WERI-Rb-1 (cell line): ENCODE measurements around the gene LAMB3.

ENCODE experiments used
- DNase-seq: peaks from one replicate; pipeline ENCODE4 v3.0.0-alpha.2; 2020
- H3K27ac ChIP-seq: fragments of 250-450 bp; sonication (Bioruptor Pico); 2 replicates; pipeline ENCODE4 v1.5.1; 2020; ENCODE audit warnings: mild to moderate bottlenecking, moderate library complexity
- H3K27me3 ChIP-seq: fragments of 250-450 bp; sonication (Bioruptor Pico); 2 replicates; pipeline ENCODE4 v1.5.1; 2021; ENCODE audit warnings: mild to moderate bottlenecking, low read depth, moderate library complexity; ENCODE audit not compliant: insufficient read depth, severe bottlenecking
- H3K36me3 ChIP-seq: fragments of 250-450 bp; sonication (Bioruptor Pico); 2 replicates; pipeline ENCODE4 v1.5.1; 2020; ENCODE audit warnings: mild to moderate bottlenecking, moderate library complexity
- H3K4me3 ChIP-seq: 2 replicates; pipeline ENCODE4 v1.5.1; 2011; ENCODE audit warnings: low read depth, mild to moderate bottlenecking, control low read depth, low read length
- H3K9me3 ChIP-seq: fragments of 250-450 bp; sonication (Bioruptor Pico); 2 replicates; pipeline ENCODE4 v1.5.1; 2021; ENCODE audit warnings: mild to moderate bottlenecking, moderate library complexity; ENCODE audit not compliant: severe bottlenecking
- TF ChIP-seq, protein P1 (sequence below): IDR thresholded peaks from 2 replicates; pipeline ENCODE4 v1.5.1; 2011; ENCODE audit warnings: low read depth, mild to moderate bottlenecking, control low read depth, inconsistent platforms, low read length

Gene LAMB3

GRCh38 chr1:209584231-209584672 lies 68.0 kb downstream of the LAMB3 start:
- Histone ChIP-seq H3K36me3 (no peaks in the 10 kb centered on the region), H3K4me3 (no peak overlapping the region), H3K27me3 (peaks cover 82% of the 10 kb centered on the region), H3K9me3 (no peaks in the 10 kb centered on the region), H3K27ac (no peak overlapping the region)
- no peak for DNase-seq
- TF ChIP-seq, protein P1, sequence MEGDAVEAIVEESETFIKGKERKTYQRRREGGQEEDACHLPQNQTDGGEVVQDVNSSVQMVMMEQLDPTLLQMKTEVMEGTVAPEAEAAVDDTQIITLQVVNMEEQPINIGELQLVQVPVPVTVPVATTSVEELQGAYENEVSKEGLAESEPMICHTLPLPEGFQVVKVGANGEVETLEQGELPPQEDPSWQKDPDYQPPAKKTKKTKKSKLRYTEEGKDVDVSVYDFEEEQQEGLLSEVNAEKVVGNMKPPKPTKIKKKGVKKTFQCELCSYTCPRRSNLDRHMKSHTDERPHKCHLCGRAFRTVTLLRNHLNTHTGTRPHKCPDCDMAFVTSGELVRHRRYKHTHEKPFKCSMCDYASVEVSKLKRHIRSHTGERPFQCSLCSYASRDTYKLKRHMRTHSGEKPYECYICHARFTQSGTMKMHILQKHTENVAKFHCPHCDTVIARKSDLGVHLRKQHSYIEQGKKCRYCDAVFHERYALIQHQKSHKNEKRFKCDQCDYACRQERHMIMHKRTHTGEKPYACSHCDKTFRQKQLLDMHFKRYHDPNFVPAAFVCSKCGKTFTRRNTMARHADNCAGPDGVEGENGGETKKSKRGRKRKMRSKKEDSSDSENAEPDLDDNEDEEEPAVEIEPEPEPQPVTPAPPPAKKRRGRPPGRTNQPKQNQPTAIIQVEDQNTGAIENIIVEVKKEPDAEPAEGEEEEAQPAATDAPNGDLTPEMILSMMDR = no peak

DNA sequence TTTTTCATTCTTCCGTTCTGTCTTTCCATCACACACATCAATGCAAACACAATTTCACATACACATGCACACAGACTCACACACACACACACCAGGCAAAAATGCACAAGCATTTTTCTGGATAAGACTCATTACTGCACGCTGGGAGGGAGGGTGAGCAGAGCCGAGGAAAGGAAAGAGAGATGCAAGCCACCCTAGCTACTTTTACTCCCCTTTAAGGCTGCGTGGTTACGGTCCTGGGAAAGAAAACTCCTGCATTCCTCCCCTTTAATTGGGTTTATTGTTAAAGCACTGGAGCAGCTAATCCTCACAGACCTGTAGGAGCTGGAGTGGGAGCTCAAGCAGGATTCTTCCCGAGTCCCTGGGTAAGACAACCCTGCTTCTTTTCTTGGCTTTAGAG lies 68.8 kb downstream of the LAMB3 start, which contains the start of gene CAMK1G:
CAMK1G (plus strand) TSS at position 307 of the 400 bp plus-strand sequence. CDS start 11,270 bp downstream, outside the sequence.
- DNase-seq = peak; percentile 26
- H3K9me3 ChIP-seq = no peaks in the 10 kb centered on the region
- H3K36me3 ChIP-seq = no peaks in the 10 kb centered on the region
- TF ChIP-seq, protein P1 = no peak
- H3K4me3 ChIP-seq = no peak within 1 kb of the TSS
- H3K27ac ChIP-seq = no peak within 1 kb of the TSS
- peaks cover 80% of the 10 kb centered on the region for H3K27me3 ChIP-seq

GRCh38 chr1:209580577-209580976 lies 71.6 kb downstream of the LAMB3 start:
- H3K27me3 ChIP-seq = peaks cover 82% of the 10 kb centered on the region
- H3K9me3 ChIP-seq = no peaks in the 10 kb centered on the region
- no peak overlapping the region for H3K4me3 ChIP-seq
- H3K36me3 ChIP-seq = no peaks in the 10 kb centered on the region
- H3K27ac ChIP-seq = no peak overlapping the region
- no peak for DNase-seq
- TF ChIP-seq, protein P1 = no peak

DNA sequence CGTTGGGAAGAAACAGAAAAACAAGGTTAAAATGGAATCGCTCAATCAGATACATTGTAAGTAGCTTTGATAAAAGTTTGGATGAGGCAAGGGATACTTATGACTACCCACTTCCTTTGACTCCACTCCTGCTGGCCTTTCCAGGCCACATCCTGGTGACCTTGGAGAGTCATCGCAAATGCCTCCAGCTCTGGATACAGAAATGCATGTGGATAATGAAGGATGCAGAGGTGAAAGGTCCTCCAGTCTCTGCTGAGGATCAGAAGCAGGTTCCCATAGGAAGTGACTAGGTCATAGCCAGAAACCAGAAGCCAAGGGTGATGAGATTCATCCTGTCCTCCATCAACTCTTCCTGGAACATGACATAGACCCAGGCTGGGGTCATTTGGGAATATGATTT lies 74.9 kb downstream of the LAMB3 start:
- TF ChIP-seq, protein P1 = no peak
- peaks cover 80% of the 10 kb centered on the region for H3K27me3 ChIP-seq
- H3K36me3 ChIP-seq = no peaks in the 10 kb centered on the region
- H3K4me3 ChIP-seq = no peak overlapping the region
- no peaks in the 10 kb centered on the region for H3K9me3 ChIP-seq
- no peak for DNase-seq
- no peak overlapping the region for H3K27ac ChIP-seq

- peak; percentile 79 for DNase-seq
- Histone ChIP-seq H3K27ac (no peak overlapping the region), H3K36me3 (no peaks in the 10 kb centered on the region), H3K27me3 (peaks cover 79% of the 10 kb centered on the region), H3K4me3 (no peak overlapping the region), H3K9me3 (no peaks in the 10 kb centered on the region)
- TF ChIP-seq, protein P1 = peak; percentile 96
These were observed 75.6 kb downstream of the LAMB3 start for GRCh38 chr1:209576392-209577197.
